GM19467 (cell line): Measurements from ENCODE around the gene GCC2.
"Not testable (repeated sequence)": the region's sequence is repeated elsewhere in the genome, so short reads cannot be mapped to it uniquely, and the experiment has no call there.

ENCODE experiments used
- ATAC-seq: cut with Tn5 transposase; IDR thresholded peaks from one replicate; pipeline ENCODE4 v1.9.1; 2021; ENCODE audit warnings: mild to moderate bottlenecking, moderate library complexity; ENCODE audit not compliant: unreplicated experiment

The GCC2 gene, protein sequence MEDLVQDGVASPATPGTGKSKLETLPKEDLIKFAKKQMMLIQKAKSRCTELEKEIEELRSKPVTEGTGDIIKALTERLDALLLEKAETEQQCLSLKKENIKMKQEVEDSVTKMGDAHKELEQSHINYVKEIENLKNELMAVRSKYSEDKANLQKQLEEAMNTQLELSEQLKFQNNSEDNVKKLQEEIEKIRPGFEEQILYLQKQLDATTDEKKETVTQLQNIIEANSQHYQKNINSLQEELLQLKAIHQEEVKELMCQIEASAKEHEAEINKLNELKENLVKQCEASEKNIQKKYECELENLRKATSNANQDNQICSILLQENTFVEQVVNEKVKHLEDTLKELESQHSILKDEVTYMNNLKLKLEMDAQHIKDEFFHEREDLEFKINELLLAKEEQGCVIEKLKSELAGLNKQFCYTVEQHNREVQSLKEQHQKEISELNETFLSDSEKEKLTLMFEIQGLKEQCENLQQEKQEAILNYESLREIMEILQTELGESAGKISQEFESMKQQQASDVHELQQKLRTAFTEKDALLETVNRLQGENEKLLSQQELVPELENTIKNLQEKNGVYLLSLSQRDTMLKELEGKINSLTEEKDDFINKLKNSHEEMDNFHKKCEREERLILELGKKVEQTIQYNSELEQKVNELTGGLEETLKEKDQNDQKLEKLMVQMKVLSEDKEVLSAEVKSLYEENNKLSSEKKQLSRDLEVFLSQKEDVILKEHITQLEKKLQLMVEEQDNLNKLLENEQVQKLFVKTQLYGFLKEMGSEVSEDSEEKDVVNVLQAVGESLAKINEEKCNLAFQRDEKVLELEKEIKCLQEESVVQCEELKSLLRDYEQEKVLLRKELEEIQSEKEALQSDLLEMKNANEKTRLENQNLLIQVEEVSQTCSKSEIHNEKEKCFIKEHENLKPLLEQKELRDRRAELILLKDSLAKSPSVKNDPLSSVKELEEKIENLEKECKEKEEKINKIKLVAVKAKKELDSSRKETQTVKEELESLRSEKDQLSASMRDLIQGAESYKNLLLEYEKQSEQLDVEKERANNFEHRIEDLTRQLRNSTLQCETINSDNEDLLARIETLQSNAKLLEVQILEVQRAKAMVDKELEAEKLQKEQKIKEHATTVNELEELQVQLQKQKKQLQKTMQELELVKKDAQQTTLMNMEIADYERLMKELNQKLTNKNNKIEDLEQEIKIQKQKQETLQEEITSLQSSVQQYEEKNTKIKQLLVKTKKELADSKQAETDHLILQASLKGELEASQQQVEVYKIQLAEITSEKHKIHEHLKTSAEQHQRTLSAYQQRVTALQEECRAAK (N-terminal part only)

DNA sequence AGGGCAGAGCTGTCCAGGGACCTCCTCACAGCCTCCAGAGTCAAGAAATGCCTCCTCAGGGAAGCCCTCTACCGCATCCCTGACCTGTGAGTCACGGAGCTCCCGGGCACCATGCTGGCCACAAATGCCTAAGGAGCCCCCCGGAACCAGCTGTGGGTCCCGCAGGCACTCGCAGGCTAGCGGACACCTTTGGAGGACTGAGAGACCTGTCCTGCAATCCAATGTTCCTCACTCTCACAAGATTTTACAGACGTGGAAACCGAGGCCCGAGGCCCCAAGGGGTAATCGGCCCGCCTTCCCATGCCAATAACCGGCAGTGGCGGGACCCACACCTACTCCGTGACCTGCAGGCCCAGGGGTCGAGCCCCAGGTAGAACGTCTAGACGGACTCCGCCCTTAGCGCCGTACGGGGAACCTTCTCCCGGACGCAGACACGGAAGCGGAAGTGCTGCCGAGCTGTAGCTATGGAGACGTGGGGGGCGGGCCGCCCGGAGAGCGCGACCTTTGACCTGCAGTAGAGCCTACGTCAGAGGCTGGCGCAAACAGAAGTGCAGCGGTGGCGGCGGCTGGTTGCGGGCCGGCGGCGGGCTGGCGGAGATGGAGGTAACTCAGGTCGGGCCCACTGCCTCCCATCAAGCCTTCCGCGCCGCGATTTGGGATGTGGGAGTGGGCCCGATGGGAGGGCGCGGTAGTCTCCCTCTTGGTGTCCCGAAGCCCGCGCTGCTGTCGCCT, at the start of gene GCC2:
Gene GCC2 (plus strand): TSS at position 529 of the 732 bp plus-strand sequence. CDS start 69 bp downstream, at position 598.
- peak; percentile 100 for ATAC-seq

DNA sequence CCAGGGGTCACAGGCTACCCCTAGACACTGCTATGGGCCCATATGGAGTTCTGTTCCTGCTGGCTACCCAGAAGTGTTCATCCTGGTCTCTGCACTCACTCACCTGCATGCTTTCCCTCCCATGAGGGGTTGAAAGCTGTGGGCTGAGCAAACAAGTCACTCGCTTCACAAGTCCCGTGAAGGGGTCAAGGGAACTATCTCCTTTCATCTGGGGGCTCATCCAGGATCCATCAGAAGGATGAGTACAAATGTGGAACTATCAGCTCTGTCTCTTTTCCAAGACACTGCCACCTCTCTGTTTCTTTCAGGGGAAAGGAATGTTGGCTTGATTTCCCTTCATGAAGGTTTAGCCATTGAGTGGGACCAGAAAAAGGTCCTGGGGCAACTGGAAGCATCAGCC, 49.5 kb upstream of the GCC2 start:
- no peak for ATAC-seq

DNA sequence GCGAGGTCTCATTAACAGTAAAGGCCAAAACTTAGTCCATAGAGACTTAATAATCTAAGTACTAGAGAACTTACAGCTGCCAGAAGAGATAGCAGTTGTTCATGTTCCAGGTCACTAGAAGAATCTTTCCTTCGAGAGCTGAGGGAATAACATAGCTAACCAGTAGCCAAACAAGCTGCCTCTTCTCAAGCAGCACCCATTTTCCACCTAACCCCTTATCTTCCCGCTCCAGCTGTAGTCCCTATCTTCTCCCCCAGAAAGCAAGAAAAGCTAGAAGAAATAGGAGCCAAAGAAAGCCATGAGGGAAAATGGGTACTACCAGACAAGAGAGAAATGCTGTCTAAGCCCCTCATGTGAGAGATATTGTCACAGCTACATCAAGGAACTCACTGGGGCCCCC, 47.2 kb upstream of the GCC2 start:
- no peak for ATAC-seq

DNA sequence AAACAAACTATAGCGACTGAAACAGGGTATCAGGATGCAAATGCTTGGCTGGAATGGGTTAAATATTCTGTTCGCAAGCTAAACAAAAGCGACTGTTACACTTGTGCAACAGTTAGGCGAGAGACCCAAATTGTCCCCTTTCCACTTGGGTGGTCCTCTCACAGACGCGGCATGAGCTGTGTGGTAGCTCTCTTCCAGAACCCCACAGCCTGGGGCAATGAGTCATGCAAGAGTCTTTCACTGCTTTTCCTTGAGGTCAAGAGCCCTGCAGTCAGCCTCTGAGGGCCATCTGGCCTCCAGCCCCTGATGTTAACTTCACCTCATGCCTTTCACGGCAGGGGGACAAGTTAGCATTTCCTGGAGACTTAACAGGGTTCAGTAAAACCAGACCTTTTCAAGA, 45.5 kb upstream of the GCC2 start:
- no peak for ATAC-seq

DNA sequence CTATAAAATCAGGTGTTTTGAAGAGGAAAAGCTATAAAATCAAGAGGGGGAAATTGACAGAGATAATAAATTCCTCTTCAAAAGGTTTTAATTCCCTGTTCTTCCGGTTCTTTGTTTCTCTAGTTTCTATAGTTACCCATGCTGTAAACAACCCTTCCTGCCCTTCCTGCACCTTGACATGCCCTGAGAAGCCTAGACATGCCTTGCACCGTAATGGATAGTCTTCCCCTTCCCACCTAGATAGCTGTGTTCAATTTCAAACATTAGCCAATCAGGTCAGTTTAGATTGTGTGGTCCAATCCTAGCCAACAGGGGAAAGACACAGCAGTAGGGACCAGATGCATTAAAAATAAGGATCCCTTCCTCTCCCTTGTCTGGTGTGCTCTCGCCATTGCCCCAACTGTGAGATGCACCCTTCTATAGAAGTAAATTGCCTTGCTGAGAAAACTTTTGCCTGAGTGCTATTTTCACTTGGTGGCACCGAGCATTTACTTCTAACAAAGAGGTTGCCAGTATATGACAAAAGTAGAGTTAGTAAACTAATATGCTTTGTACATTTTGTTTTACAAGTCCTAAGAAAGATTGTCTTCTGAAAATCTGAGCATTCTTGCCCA, 44.1 kb upstream of the GCC2 start:
- no peak for ATAC-seq

DNA sequence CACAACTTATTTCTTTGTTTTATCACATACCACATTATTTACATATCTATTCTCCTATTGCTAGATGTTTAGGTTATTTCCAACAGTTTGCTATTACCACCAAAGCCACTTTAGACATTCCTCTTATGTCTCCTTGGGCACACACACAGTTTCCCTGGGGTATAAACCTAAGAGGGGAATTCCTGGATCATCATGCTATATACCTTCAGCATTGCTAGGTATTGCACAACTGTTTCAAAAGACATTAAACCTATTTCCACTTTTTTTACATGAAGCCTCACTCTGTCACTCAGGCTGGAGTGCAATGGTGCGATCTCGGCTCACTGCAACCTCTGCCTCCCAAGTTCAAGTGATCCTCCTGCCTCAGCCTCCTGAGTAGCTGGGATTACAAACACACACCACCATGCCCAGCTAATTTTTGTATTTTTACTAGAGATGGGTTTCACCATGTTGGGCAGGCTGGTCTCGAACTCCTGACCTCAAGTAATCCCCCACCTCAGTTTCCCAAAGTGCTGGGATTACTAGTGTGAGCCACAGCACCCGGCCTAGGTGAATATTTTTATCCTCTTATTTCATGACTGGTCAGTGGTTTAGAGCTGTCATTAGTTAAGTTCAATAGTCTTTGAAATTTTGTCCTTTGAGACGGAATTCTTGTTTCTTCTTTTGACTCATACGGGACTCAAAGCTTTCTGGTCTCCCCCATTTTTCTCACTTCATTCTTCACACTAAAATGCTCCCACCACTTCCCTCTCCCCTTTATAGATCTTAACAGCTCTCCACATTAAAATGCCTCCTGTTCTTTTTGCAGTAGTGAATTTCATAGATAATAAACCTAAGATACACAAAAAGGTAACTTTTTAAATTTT, 40.9 kb upstream of the GCC2 start:
- ATAC-seq = no peak

DNA sequence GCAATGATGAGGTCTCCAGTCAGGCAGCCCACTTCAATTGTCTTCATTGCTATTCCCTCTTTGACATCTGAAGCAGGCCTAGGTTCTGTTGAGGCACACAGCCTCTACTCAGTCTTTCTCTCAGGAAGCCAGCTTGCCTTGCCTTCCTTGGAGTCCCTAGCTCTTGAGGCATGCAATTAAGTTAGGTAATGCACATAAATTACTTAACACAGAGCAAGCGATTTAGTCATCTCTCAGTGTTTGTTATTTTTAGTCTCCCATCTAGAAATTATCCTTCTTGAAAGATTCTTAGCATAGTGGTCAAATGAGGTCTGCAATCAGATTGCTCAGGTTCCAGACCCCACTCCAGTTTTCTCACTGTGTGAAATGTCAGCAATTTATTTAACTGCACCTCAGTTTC, 39.2 kb upstream of the GCC2 start:
- ATAC-seq = no peak

DNA sequence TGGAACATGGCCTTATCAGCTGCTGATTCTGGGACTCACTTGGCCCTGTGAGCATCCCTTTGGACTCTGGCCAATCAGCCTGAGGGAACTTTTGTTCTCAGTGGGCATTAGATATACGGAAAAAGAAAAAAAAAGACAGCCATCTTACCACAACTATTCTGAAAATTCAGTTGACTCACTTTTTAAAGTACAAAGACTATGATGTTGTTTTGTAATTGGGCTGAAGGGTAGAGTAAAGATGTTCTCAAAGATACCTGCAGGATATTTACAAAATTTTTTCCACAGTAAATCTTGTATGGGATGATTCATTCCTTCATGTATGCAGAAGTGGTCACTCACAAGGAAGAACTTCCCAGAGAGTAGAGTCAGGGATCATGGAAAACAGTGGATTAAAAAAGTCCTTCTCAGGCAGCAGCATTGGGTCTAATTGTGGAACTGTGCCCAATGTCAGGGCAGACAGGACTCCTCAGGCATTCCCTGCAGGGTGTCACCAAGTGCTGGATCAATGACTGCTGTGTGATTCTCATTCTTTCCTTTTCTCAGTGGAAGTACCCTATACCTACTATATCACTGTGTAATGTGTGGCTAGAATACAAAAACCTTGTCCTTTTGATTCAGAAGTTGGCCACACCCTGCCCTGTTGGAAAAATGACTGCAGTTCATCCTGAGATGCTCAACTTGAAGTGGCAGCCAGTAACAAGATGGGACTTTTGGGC, 35.9 kb upstream of the GCC2 start:
- ATAC-seq = no peak

DNA sequence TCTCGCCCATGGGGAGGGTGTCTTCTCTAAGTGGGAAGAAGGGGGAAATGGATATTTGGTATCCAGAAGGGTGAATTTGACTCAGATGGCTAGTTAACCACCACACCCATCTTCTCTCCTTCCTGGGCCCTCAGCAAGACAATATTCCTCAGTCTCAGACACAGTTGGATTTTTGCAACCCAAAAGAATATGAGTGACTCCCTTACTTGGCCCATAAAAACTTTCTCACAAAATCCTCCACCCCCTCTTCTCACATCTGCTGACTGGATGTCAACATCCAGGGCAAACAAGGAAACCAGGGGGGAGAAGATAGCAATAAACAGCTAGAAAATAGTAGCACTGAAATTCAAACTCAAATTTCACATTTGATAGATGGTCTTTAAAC, 35.3 kb upstream of the GCC2 start:
- ATAC-seq = no peak

DNA sequence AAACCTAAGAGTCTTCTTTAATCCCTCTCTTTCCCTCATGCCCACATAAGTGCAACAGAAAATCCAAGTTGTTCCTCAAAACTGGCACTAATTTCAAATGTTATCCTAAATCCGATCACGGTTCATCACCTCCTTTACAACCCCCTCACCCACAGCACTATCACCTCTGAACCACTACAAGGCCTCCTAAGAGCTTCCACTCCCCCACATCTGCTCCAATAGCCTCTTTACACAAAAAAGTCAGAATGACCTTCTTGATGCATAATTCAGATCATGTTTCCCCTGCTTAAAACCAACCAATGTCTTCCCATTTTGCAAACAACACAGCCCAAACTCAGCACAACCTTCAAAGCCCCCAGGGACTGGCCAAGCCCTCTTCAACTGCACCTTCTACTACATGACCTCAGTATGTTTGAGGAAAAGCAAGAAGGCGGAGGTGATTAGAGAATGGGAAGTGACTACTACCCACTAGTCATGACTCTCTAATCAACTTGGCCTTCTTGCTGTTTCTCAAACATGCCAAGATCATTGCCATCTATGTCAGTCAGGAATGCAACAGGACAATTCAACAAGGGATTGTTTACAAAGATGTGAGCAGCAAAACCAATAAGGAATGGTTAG, 34.6 kb upstream of the GCC2 start:
- no peak for ATAC-seq

DNA sequence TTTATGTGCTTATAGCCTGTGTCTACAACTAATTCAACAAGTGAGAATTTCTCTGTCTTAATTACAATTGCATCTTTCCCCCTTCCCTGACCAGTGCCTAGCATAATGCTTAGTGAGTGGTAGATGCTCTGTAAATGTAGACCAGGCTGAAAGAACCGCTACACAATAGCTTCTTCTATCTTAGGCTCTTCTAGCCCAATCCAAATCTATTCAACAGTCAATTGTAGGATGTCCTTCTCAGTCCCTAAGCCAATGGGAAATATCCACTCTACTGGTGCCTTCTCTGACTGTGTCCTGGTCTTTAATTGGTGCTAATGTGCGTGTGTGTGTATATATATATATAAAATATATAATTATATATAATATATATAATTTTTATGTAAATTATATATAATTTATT, 34.1 kb upstream of the GCC2 start:
- ATAC-seq = no peak

DNA sequence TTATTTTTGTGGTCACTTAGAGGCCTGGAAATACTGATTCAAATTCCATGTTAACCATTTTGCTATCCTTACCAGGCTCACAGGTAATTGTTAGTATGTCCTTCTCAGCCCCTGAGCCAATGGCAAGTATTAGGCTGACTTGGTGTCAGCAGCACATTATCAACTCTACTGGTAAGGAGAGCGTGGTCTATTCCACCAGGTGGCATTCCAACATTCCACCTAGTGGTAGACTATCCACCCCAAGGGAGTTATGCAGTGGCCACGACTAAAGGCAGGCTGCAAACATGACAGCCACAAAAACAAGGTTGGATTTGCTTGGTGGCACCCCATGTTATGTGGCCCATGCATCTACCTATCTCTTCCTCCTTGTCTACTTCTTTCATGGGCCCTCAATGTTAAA, 31.8 kb upstream of the GCC2 start:
- ATAC-seq = no peak

DNA sequence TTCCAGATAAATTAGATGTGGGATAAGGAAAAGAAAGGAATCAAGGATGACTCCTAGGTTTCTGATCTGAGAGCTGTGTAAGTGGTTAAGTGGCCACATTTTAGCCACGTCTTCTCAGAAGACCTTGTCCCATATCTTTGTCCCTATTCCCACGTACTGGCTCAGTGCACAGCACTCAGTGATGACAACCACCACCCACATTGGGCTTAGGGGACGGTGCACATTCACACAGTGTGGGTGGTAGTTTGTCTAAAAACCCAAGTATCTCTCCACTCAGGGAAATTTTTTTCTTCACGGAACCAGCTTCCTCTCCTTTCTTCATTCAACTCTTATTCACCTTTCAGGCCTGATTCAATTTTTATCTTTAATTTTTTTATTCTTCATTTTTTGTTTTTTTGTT, 30.6 kb upstream of the GCC2 start:
- ATAC-seq = no peak

DNA sequence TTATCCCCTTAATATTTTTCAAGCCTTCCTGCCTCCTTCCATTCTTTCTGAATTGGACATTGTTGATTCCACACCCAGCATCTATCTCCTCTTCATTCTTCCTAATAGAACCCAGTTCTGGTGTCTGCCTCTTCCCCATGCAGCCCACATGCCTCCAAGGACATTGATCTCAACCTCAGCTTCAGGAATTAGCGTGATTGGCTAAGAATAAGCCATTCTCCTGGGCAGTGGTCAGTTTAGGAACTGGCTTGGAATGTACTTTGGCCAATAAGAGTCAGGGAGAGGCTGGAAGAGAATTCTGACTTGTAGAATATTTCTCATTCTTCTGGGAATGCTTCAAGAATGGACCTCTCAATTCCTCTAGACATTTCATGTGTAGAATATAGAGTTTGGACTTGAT, 25.9 kb upstream of the GCC2 start:
- ATAC-seq = no peak

DNA sequence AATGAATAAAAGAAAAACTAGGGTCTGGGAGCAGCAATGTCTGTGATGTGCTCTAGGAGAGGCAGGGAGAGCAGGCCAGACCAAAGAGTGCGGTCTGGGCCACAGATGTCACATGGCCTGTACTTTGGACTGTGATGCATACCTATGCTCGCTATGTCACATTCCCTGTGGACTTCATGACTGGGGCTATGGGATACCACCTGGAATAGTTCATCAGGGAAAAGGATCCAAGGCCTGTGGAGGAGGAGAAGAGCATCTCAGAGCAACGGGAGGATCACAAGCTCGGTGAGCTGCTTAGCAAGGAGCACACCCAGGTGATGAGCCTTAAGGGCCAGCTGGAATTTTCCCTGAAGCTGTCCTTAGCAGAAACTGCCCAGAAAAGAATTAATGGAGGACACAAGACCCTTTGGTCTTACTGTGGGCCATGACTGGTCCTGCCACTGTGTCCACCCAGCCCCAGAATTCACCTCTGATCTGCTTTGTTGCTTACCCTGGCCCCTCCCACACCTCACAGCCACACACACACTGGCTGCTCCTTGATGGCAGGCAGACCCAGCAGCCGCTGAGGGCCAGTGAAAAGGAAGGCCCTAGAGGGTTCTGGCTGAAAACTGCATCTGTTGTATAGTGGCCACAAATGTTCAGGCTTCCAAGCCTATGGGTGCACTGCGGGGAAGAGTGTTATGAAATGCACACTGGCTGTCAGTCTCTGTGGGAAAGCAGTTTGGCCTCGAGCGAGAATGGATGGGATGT, 25.3 kb upstream of the GCC2 start:
- ATAC-seq = no peak

DNA sequence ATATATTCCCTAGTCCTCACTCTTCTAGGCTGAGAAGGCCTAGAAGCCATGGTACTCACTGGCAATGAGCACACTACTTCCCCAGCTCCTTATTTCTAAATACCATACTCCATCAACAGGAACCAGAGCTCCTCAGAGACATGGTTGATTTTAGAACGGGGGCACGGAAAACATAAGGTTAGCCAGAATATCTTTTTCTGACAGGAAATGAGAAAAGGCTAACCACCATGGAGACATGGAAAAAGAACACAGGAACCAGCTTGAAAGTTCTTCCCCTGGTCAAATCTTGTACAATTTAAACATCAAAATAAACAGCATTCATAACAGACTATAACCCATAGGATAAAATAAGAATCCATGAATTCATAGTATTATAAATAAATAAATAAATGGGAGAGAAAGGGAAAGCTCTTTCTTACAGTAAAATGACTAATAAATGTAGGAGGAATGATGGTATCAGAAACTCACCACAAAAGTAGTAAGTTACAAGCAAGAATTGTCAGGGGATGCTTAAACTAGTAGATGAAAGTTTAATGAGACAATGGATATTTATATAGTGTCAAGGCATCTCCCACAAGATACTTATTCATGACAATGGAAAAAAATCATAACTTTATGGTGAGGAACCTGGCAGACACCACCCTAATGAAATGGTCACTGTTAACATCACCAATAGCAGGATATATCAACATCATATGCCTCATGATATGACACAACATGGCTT, 20.6 kb upstream of the GCC2 start:
- ATAC-seq = no peak

DNA sequence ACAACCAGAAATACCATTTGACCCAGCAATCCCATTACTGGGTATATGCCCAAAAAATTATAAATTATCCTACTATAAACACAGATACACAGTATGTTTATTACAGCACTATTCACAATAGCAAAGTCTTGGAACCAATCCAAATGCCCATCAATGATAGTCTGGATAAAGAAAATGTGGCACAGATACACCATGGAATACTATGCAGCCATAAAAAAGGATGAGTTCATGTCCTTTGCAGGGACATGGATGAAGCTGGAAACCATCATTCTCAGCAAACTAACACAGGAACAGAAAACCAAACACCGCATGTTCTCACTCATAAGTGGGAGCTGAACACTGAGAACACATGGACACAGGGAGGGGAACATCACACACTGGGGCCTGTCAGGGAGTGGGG, 13.4 kb upstream of the GCC2 start:
- not testable (repeated sequence) for ATAC-seq
